Activated naive CD4-positive, alpha-beta T cell treated with anti-CD3 and anti-CD28 coated beads, Interleukin-2, amount 50 U/mL, for 24 hours (primary cell): ENCODE data around the gene OSGEPL1.
"Not testable (repeated sequence)": the region's sequence is repeated elsewhere in the genome, so short reads cannot be mapped to it uniquely, and the experiment has no call there.

ENCODE experiments used
- H3K27ac Mint-ChIP-seq: one replicate; pipeline ENCODE4 v1.8.0; 2021; ENCODE audit warnings: mild to moderate bottlenecking, mixed read lengths
- H3K27me3 Mint-ChIP-seq: one replicate; pipeline ENCODE4 v1.8.0; 2021; ENCODE audit warnings: mixed read lengths
- H3K36me3 Mint-ChIP-seq: one replicate; pipeline ENCODE4 v1.8.0; 2021; ENCODE audit warnings: mixed read lengths
- H3K4me1 Mint-ChIP-seq: one replicate; pipeline ENCODE4 v1.8.0; 2021; ENCODE audit warnings: mixed read lengths
- H3K4me3 Mint-ChIP-seq: one replicate; pipeline ENCODE4 v1.8.0; 2021; ENCODE audit warnings: mild to moderate bottlenecking, mixed read lengths
- H3K9me3 Mint-ChIP-seq: one replicate; pipeline ENCODE4 v1.8.0; 2021; ENCODE audit warnings: mixed read lengths

The OSGEPL1 gene

GRCh38 chr2:189770590-189771322, 8.2 kb upstream of the OSGEPL1 start:
- no peaks in the 10 kb centered on the region for H3K4me1 Mint-ChIP-seq
- no peaks in the 10 kb centered on the region for H3K9me3 Mint-ChIP-seq
- H3K4me3 Mint-ChIP-seq: no peak overlapping the region
- no peak overlapping the region for H3K27ac Mint-ChIP-seq
- peaks cover 12% of the 10 kb centered on the region for H3K36me3 Mint-ChIP-seq
- no peaks in the 10 kb centered on the region for H3K27me3 Mint-ChIP-seq

DNA sequence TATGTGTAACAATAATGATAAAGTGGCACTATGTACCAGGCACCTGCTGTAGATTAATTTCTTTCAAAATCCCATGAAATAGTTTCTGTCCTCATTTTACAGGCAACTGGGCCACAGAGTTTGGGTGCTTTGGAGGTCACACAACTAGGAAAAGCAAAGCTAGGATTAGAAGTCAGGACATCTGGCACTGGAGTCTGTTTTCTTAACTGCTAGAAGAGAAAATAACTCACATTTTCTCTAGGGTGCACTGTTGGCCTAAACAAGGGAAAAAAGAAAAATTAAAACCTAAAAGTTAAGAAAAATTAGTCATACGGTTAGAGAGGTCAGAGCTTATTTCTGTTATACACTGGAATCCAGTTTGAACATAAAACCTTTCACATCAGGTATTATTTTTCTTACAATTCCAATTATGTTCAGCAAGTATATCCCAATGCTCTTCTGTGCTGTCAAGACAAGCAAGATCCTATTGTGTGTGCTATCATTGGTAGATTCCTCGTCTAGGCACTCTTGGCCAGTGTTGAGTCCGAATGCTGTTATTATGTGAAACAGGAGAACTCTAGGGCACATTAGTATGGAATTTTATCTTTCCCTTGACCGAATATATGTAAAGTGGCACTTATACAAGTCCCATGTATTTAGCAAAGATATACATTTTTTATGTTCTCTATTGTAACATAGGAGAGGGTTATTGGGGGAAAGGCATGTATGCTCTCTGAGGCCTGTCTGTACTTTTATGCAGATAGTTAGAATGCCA, 1.5 kb upstream of the OSGEPL1 start:
- no peaks in the 10 kb centered on the region for H3K9me3 Mint-ChIP-seq
- H3K27ac Mint-ChIP-seq: peak overlapping the region; percentile 30
- peaks cover 3% of the 10 kb centered on the region for H3K36me3 Mint-ChIP-seq
- peak overlapping the region; percentile 60 for H3K4me3 Mint-ChIP-seq
- H3K4me1 Mint-ChIP-seq: peaks cover 11% of the 10 kb centered on the region
- no peaks in the 10 kb centered on the region for H3K27me3 Mint-ChIP-seq

GRCh38 chr2:189762229-189762550, 402 bp downstream of the OSGEPL1 start:
- no peaks in the 10 kb centered on the region for H3K27me3 Mint-ChIP-seq
- no peaks in the 10 kb centered on the region for H3K9me3 Mint-ChIP-seq
- H3K36me3 Mint-ChIP-seq: peaks cover 8% of the 10 kb centered on the region
- H3K27ac Mint-ChIP-seq: peak overlapping the region; percentile 97
- peaks cover 11% of the 10 kb centered on the region for H3K4me1 Mint-ChIP-seq
- H3K4me3 Mint-ChIP-seq: peak overlapping the region; percentile 94

DNA sequence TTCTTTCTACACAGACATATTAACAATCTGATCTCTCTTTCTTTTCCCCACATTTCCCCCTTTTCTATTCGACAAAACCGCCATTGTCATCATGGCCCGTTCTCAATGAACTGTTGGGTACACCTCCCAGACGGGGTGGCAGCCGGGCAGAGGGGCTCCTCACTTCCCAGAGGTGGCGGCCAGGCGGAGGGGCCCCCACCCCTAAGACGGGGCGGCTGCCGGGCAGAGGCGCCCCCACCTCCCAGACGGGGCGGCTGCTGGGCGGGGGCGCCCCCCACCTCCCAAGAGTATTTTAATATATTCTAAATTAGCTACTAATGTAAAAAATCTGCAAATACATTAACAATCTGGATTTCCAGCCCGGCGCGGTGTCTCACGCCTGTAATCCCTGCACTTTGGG, 2.4 kb downstream of the OSGEPL1 start:
- not testable (repeated sequence) for H3K27me3 Mint-ChIP-seq, H3K36me3 Mint-ChIP-seq, H3K27ac Mint-ChIP-seq, H3K9me3 Mint-ChIP-seq, H3K4me3 Mint-ChIP-seq
- peaks cover 11% of the 10 kb centered on the region for H3K4me1 Mint-ChIP-seq

DNA sequence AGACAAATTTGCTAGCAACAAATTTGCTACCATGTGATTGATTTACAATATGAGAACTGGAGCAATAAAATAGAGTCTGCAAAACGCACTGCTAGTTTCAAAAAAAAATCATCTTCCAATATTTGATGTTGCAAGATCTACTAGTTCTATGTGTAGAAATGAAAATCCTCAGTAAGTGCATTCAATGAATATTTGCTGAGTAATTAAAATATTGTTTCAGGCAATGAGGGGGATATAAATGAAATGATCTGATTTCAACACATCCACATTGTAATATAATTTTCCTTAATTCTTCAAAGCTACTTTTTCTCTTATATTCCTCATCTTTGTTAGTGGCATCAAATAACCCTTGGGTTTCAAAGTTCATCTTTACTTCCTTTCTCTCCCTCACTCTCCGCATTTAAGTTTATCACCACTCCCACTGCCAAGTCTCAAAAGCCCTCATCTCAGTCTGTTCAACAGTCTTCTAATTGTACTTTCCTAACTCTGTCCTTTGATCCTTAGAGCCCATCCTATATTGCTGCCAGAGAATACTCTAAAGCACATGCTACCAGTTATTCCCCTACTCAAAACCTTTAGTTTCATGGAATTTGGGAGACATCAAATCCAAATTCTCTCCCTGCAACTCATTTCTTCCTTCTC, 6.2 kb downstream of the OSGEPL1 start:
- H3K36me3 Mint-ChIP-seq: peaks cover 5% of the 10 kb centered on the region
- no peak overlapping the region for H3K4me3 Mint-ChIP-seq
- H3K4me1 Mint-ChIP-seq: no peaks in the 10 kb centered on the region
- H3K27ac Mint-ChIP-seq: no peak overlapping the region
- H3K9me3 Mint-ChIP-seq: no peaks in the 10 kb centered on the region
- no peaks in the 10 kb centered on the region for H3K27me3 Mint-ChIP-seq

GRCh38 chr2:189751080-189751658, 11.4 kb downstream of the OSGEPL1 start:
- no peaks in the 10 kb centered on the region for H3K27me3 Mint-ChIP-seq

DNA sequence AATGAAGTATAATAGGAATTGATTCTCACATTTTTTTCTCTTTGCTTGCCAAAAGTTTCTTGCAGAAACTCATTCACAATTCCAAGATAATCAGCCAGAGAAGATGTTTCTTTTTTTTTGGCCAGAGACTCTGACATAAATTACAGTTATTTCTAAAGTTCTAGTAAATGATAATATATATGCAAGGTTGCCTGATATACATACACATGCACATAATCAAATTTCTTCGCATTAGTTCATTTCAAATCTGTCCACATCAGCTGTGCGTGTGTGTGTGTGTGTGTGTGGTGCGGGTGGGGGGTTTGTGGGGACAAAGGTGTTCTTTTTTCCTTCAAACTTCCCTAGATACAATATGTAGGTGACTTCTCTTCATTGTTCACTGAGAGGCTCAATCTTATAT, 33.2 kb downstream of the OSGEPL1 start:
- H3K9me3 Mint-ChIP-seq: no peaks in the 10 kb centered on the region
- no peaks in the 10 kb centered on the region for H3K4me1 Mint-ChIP-seq

More at GRCh38 chr2:189751080-189751658, 11.4 kb downstream of the OSGEPL1 start:
- Mint-ChIP-seq H3K4me1 (peaks cover 4% of the 10 kb centered on the region), H3K9me3 (no peaks in the 10 kb centered on the region), H3K36me3 (peaks cover 4% of the 10 kb centered on the region), H3K4me3 (no peak overlapping the region), H3K27ac (no peak overlapping the region)

DNA sequence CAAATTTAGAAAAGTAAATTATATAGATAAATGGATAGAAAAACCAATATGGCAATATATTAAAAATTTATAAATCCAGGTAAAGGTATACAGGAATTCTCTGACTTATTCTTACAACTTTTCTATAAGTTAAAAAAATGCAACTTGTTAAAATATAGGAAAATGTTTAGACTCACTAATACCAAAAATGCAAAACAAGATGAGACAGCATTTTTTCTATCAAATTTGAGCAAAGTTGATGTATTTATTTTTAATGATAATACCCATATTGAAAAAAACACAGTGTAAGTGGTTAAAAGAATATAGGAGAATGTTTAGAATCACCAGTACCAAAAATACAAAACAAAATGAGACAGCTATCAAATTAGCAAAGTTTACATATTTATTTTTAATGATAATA, 35.7 kb downstream of the OSGEPL1 start:
- peaks cover 3% of the 10 kb centered on the region for H3K36me3 Mint-ChIP-seq
- no peak overlapping the region for H3K4me3 Mint-ChIP-seq
- no peak overlapping the region for H3K27ac Mint-ChIP-seq
- no peaks in the 10 kb centered on the region for H3K9me3 Mint-ChIP-seq
- no peaks in the 10 kb centered on the region for H3K4me1 Mint-ChIP-seq
- no peaks in the 10 kb centered on the region for H3K27me3 Mint-ChIP-seq

More for the DNA sequence above, 33.2 kb downstream of the OSGEPL1 start:
- H3K36me3 Mint-ChIP-seq: peaks cover 4% of the 10 kb centered on the region
- H3K27me3 Mint-ChIP-seq: no peaks in the 10 kb centered on the region
- no peak overlapping the region for H3K27ac Mint-ChIP-seq
- H3K4me3 Mint-ChIP-seq: no peak overlapping the region

DNA sequence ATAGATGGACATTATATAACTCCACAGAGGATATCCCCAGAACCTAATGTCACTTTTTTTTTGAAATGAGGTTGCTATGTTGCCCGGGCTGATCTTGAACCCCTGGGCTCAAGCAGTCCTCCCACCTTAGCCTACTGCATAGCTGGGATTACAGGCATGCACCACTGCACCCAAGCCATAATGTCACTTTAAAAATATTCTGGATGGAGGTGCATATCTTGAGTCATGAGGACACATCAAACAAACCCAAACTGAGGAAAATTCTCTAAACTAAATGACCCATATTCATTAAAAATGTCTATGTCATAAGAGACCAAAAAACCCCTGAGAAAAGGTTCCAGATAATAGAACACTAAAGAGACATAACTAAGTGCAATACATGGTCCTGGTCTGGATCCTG, 36.3 kb downstream of the OSGEPL1 start:
- Mint-ChIP-seq H3K4me3 (no peak overlapping the region), H3K36me3 (peaks cover 3% of the 10 kb centered on the region), H3K4me1 (no peaks in the 10 kb centered on the region), H3K27me3 (no peaks in the 10 kb centered on the region), H3K9me3 (no peaks in the 10 kb centered on the region), H3K27ac (no peak overlapping the region)

DNA sequence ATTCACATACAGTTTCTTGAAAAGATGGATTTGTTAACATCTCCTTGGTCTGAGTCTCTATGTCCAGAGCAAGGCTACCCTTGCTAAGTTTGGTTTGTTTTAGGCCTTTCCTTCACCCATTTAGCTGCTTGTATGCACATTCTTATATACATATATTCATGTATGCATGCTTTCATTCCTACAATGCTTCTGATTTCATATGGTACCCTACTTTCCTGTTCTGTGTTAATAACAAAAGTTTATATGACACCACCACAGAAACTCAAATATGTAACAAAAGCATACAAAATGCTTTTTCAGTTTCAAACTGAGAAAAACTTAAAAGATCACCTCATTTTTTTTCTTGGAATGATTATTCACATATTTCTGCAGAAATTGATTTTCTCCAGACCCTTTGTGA, 39.4 kb downstream of the OSGEPL1 start:
- no peaks in the 10 kb centered on the region for H3K27me3 Mint-ChIP-seq
- no peaks in the 10 kb centered on the region for H3K4me1 Mint-ChIP-seq
- no peak overlapping the region for H3K4me3 Mint-ChIP-seq
- no peak overlapping the region for H3K27ac Mint-ChIP-seq
- H3K36me3 Mint-ChIP-seq: peaks cover 3% of the 10 kb centered on the region
- no peaks in the 10 kb centered on the region for H3K9me3 Mint-ChIP-seq

GRCh38 chr2:189719571-189719970, 43.0 kb downstream of the OSGEPL1 start:
- H3K27me3 Mint-ChIP-seq: no peaks in the 10 kb centered on the region
- H3K36me3 Mint-ChIP-seq: peaks cover 3% of the 10 kb centered on the region
- H3K27ac Mint-ChIP-seq: no peak overlapping the region
- no peaks in the 10 kb centered on the region for H3K9me3 Mint-ChIP-seq
- H3K4me1 Mint-ChIP-seq: no peaks in the 10 kb centered on the region
- H3K4me3 Mint-ChIP-seq: no peak overlapping the region

GRCh38 chr2:189717593-189717992, 45.0 kb downstream of the OSGEPL1 start:
- not testable (repeated sequence) for H3K36me3 Mint-ChIP-seq, H3K4me3 Mint-ChIP-seq, H3K9me3 Mint-ChIP-seq, H3K4me1 Mint-ChIP-seq, H3K27me3 Mint-ChIP-seq, H3K27ac Mint-ChIP-seq

GRCh38 chr2:189709501-189710221, 52.9 kb downstream of the OSGEPL1 start:
- Mint-ChIP-seq H3K4me1 (no peaks in the 10 kb centered on the region), H3K36me3 (peaks cover 2% of the 10 kb centered on the region), H3K9me3 (no peaks in the 10 kb centered on the region), H3K27me3 (no peaks in the 10 kb centered on the region), H3K27ac (no peak overlapping the region), H3K4me3 (no peak overlapping the region)

DNA sequence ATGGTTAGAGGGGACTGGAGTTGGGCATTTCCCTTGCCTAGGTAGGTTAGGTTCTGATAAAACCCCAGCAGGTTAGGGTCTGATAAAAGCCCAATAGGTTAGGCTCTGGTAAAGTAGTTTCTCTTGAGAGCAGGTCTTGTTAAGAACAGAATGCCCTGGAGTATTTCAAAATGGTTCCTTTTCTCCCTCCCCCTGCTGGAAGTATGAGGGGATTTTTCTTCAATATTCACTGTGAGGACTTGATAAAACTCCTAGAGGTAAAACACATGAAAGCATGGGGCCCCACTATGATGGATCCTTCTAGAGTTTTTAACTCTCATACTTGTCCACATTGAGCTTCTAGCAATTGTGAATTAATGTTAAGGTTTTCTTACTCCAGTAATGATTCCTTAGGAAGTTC, 60.5 kb downstream of the OSGEPL1 start:
- H3K27me3 Mint-ChIP-seq: no peaks in the 10 kb centered on the region
- H3K27ac Mint-ChIP-seq: no peak overlapping the region
- no peak overlapping the region for H3K4me3 Mint-ChIP-seq

GRCh38 chr2:189700681-189701080, 61.9 kb downstream of the OSGEPL1 start:
- Mint-ChIP-seq H3K4me1 (peaks cover 3% of the 10 kb centered on the region), H3K9me3 (no peaks in the 10 kb centered on the region), H3K36me3 (no peaks in the 10 kb centered on the region), H3K27me3 (no peaks in the 10 kb centered on the region), H3K27ac (no peak overlapping the region), H3K4me3 (no peak overlapping the region)

More for the DNA sequence above, 60.5 kb downstream of the OSGEPL1 start:
- H3K4me1 Mint-ChIP-seq: peaks cover 3% of the 10 kb centered on the region
- peaks cover 2% of the 10 kb centered on the region for H3K36me3 Mint-ChIP-seq
- no peaks in the 10 kb centered on the region for H3K9me3 Mint-ChIP-seq
